GM18858 (cell line): ENCODE measurements around the gene HARBI1.
A peak's percentile ranks its signal among the peaks of the same experiment; 100 is the strongest.

Experiments used
- ATAC-seq: cut with Tn5 transposase; IDR thresholded peaks from one replicate; pipeline ENCODE4 v1.9.1; 2021; ENCODE audit not compliant: unreplicated experiment

The HARBI1 gene

GRCh38 chr11:46617134-46617971 is at the start of gene HARBI1, which contains the start of gene ATG13:
HARBI1 (minus strand) TSS chr11:46617227; CDS start chr11:46616237, 990 bp downstream.
ATG13 (plus strand) TSS chr11:46617553; CDS start chr11:46644292, 26,739 bp downstream.
- peak; percentile 83 for ATAC-seq

GRCh38 chr11:46666516-46666915 is 49.5 kb upstream of the HARBI1 start:
- ATAC-seq = no peak

- no peak for ATAC-seq
Measured at GRCh38 chr11:46665356-46665755, 48.3 kb upstream of the HARBI1 start.

GRCh38 chr11:46664612-46665011 is 47.6 kb upstream of the HARBI1 start:
- no peak for ATAC-seq

- no peak for ATAC-seq
Measured at GRCh38 chr11:46663277-46663940, 46.4 kb upstream of the HARBI1 start.

GRCh38 chr11:46662366-46662765 is 45.3 kb upstream of the HARBI1 start:
- no peak for ATAC-seq

GRCh38 chr11:46661836-46662235 is 44.8 kb upstream of the HARBI1 start:
- no peak for ATAC-seq

- ATAC-seq = no peak
Measured at GRCh38 chr11:46659908-46660307, 42.9 kb upstream of the HARBI1 start.

- ATAC-seq = no peak
Measured at GRCh38 chr11:46658259-46658658, 41.2 kb upstream of the HARBI1 start.

GRCh38 chr11:46657186-46657585 is 40.2 kb upstream of the HARBI1 start:
- ATAC-seq = no peak

GRCh38 chr11:46655631-46656030 is 38.6 kb upstream of the HARBI1 start:
- ATAC-seq = no peak

GRCh38 chr11:46649180-46649738 is 32.2 kb upstream of the HARBI1 start:
- no peak for ATAC-seq

- no peak for ATAC-seq
Measured at GRCh38 chr11:46643986-46644385, 27.0 kb upstream of the HARBI1 start.

GRCh38 chr11:46643531-46643930 is 26.5 kb upstream of the HARBI1 start:
- ATAC-seq = no peak

GRCh38 chr11:46642627-46643335 is 25.8 kb upstream of the HARBI1 start:
- no peak for ATAC-seq

- no peak for ATAC-seq
Measured at GRCh38 chr11:46641639-46642038, 24.6 kb upstream of the HARBI1 start.

GRCh38 chr11:46640036-46640788 is 23.2 kb upstream of the HARBI1 start:
- no peak for ATAC-seq

GRCh38 chr11:46639197-46639839 is 22.3 kb upstream of the HARBI1 start:
- no peak for ATAC-seq

GRCh38 chr11:46637546-46637945 is 20.5 kb upstream of the HARBI1 start:
- ATAC-seq = no peak

- no peak for ATAC-seq
Measured at GRCh38 chr11:46635557-46636139, 18.6 kb upstream of the HARBI1 start.
